HS-27A (cell line): ENCODE measurements around the gene CLSTN2.

ENCODE experiments used
- DNase-seq: peaks from one replicate; pipeline ENCODE4 v3.0.0-alpha.2; 2012; ENCODE audit warnings: low read depth, missing footprints

The CLSTN2 gene

DNA sequence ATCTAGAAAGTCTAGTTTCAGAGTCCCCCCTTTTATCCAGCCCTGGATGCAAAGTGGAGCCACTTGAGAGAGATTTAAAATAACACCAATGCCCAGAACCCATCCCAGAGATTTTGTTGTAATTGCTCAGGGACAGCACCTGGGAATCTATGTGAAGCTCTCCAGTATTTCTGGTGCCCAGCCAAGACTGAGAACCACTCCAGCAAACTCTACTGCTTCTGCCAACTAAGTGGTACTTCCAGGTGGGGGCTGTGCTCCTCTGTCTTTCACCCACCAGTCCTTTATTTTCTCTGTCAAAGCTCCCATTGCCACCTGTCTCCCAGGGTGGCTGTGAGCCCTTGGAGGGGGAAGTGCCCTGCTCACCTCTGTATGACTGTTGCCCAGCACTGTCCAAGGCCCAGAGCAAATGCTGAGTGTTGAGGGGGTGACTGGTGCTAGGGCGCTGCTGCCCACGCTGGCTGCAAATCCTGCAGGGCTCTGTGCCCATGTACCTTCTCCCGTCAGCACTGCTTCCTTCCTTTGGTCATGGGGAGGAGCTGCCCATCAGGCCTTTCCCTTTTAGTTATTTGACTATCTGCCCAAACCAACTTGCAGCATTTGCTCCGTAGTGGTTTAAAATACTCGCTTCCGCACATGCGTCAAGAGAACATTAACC, 9.4 kb downstream of the CLSTN2 start:
- DNase-seq = no peak

DNA sequence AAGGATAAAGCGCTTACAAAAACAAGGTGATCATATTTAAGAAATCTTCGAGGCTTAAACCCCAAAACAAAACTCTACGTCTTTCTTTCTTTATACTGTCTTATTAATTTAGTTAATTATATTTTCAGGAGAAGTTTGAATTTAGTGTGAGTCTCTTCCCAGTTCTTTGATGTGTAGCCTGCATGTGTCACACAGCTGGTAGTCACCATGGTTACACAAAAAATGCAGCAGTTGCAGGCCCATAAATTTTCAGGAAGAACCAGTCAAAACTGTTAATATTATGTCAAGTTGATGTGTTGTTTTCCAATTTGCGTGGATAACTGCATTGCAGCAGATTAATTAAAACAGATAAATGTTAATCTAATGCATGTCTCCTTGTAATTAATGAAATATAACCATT, 10.4 kb downstream of the CLSTN2 start:
- DNase-seq = no peak

DNA sequence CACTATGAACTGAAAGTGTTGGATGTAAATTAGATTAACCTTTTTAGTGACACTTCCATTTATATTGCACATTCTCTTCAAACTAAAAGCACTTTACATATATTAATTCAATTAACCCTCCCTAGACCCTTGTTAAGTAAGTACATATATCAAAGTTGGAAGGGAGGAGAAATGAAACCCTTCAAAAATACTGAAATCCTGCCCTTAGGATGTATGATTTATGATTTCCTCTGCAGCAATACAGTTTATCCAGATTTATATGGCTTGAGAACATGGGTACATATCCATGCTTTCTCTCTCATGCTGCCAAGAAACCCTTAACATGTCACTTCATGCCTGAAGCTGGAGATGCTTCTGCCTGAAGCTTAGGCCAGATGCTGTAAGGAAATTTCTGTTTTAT, 11.0 kb downstream of the CLSTN2 start:
- no peak for DNase-seq

DNA sequence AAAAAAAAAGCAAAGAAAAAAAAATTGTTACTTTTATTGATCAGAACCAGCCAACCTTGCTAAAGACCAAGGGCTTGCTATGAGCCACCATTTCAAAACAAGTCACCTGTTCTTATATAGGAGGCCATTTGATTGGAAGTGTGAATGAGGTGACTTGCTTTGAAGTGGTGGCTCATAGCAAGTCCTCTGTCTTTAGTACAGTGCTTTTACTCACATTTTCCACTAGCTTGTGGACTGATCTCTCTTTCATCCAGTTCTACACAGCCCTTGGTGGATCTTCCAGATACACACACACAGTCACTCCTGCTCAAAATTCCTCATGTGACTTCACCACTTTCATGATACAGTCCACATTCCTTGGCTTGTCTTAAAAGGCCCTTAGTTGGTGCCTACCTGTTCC, 13.5 kb downstream of the CLSTN2 start:
- no peak for DNase-seq

DNA sequence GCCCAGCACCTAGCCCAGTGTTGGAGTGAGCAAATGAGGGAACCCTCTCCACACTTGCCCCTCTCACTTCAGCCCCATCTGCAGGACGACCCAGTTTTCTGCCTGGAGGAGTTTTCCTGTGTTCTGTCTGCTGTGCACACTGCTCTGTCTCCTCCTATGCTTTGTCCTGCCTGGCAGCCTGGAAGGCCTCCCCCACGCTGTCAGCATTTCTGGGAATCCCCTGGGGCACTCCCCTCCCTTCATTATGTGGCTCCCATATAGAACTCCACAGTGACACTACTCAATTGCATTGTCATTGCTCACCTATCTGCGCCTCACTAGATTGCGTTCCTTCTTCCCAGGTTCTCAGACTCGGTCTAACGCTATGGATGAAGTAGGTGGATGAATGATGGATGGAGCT, 13.9 kb downstream of the CLSTN2 start:
- DNase-seq = no peak

DNA sequence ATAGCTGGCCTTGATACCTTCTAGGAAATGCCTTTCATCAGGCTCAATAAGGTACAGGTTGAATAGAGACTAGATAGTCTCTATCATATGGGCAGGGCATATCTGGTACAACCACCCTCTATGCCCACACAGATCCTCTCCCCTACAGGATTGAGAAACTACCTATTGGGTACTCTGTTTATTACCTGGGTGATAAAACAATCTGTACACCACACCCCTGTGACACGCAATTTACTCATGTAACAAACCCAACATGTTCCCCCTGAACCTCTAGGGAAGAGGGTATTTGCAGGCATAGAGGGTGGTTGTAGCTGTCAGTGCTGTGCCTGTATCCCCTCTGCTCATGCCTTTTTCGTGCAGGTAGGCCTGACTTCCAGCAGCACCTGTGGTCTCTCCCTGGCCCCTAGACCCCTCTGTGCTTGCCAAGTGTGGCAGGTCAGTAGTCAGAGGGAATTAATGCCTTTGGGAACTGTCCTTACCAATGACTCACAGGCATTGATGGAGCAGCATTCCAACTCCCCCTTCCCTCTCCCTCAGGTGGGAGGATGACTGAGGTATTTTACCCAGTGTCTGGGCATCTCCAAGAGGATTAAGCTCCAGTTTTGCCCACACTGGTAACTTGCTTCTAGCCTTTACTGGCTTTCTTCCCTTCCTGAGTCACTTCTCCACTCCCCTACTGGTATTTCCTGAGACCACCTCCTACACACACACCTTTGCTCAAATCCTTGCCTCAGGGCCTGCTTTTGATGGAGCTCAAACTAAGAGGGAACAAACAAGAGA, 18.3 kb downstream of the CLSTN2 start:
- no peak for DNase-seq

DNA sequence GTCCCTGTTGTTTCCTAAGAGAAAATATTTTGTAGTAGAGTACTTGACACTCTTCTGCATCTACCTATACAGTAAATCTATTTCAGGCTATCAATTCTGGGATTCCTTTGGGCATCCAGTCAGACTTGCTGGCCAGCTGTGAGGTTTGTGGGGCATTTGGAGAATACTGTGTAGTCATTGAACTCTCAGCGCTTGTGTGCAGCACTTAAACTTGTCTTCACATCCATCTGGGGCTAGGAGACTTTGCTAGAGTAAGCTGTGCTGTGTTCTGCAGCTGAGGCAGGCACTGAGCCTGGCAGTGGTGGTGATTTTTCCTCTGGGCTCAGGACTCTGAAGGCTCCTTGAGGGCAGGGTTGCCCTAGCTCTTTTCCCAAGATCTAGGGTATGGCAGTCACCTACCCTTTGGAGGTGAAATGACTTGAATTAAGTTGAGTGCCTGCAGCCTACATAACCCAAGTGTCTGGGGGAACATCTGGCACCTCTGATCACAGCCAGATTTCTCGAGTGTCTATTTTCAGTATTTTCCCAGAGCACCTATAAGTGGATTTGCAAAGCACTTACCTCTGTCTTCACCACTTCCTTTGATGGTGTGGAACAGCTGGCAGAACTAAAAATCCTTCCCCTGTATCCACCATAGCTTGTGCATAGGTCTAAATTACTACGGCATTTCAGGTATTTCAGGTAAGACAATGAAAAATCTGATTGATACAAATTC, 19.3 kb downstream of the CLSTN2 start:
- DNase-seq = no peak

DNA sequence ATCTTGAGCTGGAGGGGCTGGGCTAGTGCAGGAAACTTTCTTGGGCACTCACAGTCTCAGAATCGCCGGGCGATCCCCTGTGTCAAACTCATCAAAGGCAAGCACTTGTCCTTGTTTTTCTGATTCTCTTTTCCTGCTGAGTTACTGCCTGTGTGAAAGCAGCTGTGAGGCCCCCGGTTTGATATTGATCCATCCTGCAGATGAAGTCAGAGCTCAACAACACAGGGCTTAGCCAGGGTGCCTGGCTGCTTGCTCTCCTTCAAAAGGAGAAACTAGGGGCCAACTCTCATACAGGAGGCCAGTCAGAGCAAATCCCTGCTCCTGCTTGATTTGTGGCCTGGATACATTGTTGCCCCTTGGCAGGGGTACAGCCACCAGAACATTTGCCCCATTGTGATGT, 22.9 kb downstream of the CLSTN2 start:
- DNase-seq = no peak

DNA sequence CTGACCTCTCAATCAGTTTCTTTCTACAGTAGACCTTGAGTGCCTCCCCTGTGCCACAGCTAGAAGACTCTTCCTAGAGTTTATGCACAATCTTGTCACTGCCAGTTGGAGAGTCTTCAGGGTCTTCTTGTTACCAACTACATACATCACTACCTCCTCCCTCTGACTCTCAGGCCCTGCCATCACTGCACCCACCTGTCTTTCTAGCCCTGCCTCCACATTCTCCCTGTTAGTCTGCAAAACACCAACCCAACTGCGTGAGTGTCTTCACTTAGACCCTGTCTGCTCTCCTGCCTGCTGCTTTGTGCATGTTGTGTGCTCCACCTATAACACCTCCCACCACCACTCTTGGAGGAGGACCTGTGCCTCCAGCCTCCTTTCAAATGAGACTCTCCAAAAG, 34.4 kb downstream of the CLSTN2 start:
- no peak for DNase-seq

DNA sequence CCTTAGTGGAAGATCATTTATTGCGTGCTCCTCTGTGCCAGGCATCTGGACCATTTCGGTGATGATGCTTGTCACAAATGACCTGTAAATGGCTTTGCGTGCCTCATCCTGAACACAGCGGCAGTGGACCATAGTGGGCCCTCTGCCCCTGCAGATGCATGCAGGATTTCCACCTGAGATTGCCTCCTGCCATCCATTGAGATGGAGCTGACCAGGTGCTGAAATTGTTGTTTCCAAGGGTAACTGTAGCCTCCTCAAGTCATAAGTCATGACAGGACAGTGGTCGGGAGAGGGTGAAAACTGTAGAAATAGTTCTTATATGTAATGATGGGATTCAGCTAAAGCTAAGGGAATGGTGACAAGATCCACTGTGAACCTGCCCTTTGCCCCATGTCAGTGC, 35.5 kb downstream of the CLSTN2 start:
- DNase-seq = no peak

DNA sequence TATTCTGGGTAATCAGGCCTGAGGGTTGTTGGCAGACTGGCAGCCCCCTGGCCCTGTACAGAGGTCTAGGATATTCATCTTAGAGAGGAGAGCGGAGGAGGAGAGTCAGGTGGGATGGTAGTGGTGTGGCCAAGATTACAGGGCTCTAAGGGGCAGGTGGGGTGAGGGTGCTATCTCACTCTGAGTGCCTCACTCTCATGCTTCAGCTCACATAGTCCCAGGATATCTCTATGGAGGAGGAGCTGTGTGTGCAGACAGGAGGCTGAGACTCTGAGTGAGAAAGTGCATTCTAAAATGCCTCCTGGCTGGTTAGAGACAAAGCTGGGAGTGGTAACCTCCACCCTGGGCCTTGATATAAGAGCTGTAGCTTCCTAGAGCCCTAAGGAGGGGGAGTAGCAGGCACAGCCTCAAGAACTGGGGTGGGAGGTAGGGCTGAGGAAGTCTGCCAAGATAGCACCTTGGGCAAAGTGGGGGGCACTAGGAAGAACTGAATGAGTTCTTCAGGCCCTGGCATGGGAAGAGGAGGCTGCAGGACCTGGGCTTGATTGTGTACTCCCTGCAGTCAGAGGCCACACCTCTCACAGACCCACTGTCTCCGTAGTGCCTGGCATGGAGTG, 39.9 kb downstream of the CLSTN2 start:
- no peak for DNase-seq

DNA sequence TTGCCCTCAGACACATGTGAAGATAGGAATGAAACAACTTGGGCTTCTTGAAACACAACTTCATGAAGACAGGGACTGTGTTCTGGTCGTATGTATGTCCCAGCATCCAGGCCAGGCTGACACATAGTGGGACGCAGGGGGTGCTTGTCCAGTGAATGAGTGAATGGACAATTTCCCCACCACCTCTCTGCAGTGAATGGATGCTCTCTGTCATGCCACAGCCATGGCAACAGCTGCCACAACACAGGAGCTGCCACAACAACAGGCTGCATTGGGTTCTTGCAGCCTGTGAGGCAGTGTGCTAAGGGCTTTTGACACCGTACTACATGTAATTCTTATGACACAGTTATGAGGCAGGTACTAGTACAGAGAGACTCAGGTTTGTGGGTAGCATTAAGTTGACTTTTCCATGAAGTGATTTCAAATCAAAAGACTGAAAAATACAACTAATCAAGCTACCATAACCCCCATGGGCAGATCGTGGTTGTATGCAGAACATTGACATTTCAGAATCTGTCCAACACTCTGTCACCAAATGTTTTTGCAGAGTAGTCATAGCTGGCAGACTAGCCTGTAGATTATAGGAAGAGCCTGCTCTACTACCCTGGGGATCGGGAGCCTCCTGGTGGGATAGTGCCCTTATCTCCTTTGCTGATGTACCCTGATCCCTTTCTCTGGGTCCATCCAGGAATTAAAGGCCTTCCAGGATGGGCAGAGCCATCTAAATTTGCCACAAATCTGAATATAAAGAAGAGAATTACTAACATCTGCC, 40.8 kb downstream of the CLSTN2 start:
- DNase-seq = no peak

DNA sequence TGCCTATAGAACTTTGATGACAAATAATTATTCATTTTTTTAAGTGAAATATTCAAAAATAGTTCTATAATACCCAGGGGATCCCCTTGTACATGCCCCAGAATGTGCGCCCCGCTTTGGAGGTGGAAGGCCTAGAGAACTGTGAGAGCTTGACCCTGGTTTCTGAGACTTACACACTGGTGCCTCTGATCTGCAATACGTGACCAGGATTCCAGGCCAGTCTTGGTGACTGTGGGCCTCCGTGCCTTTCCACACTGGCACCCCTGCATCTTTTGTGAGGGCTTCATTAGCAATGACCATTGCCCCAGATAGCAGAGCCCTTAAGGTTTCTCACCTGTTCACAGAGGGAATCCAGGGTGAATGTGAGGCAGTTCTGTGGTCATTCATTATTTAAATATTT, 44.0 kb downstream of the CLSTN2 start:
- no peak for DNase-seq

DNA sequence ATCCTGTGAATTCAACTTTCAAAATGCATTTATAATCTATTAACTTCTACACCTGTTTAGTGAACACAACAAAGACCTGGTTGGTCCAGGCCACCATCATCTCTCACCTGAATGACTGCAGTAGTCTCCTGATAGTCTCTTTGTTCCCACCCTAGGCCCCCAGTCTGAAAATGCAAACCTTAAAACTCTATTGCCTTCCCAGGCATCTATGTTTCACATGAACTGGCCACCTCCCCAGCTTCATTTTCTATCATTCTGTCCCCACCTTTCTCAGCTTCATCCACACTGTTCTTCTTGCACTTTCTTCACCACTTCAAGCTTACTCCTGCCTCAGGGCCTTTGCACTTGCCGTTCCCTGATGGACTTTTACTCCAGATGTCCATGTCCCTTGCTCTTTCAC, 45.0 kb downstream of the CLSTN2 start:
- no peak for DNase-seq

DNA sequence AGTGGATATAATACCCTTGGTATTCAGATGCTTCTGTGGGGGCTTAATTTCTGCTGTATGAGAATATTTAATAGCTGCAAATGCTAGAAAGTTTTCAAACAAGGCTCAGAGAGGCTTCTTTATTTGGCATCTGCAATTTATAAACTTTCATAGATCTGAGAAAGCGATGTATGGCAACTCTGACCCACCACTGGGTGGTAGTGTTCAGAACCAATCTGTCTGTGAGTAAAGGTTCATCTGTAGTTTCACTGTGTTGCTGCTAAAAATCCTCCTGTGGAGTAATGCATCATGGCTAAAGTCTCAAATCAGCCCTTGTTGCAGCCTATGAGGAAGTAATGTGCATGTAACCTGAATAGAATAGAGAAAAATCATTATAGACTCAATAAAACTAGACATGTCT, 47.4 kb downstream of the CLSTN2 start:
- no peak for DNase-seq

DNA sequence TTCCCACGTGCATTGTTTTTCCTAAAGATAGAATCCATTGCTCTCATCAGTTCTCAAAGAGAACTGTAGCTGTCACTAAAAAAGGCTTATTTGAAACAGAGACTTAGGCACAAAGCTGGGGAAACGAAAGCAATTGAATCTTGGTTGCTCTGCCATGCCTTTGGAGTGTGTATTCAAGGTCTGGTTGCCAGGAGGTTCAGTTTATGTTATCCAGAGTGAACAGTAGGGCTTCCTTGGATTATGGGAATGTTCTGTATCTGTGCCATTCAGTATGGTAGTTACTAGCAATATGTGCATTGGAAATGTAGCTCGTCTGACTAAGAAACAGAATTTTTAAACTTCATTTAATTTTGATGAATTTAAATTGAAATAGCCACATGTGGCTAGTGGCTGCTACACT, 50.6 kb downstream of the CLSTN2 start:
- no peak for DNase-seq

DNA sequence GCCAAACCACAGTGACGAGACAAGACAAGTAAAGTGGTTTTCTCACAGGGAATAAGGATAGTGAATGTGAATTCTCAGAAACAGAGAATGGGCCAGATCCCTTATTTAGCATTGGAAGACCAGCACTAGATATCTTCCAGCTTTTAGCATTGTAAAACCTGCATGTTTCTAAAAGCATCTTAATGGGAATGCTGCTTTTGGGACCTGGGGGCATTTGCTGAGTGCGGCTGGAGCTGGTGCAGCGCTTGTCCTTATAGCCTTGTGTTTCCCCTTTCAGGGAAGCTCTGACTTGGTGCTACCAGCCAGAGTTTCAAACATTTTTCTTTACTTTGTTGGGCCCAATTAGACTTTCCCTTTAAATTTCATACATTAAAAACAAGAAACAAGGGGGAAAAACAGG, 52.9 kb downstream of the CLSTN2 start:
- DNase-seq = no peak

DNA sequence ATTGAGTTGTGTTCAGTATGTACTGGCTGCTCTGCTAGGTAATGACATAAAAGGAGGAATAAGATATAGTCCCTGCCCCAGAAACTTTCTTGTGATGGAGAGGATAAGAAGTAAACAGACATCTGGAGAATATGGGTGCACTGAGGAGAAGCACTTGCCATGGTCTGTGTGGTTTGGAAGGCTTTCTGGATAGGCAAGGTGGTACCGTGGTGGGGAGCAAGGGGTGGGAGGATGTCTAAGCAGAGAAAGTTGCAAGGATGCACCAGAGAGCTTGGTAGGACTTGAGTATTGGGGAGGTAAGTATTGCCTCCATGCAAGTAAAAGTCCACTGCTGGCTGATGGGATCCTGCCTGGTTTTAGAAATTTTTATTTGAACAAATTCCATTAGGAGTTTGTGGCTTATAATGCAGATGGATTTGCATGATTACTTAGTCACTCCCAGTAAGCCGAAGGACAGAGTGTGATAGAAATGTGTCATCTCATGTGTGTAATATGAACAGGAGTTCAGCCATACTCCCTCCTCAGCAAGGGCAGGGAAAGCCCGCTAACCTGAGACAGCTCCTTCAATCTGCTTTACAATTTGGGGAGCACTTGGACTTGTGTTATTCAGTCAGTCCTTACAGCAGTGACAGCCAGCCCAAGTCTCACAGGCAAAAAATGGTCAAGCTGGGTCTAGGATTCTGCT, 53.6 kb downstream of the CLSTN2 start:
- DNase-seq = no peak

DNA sequence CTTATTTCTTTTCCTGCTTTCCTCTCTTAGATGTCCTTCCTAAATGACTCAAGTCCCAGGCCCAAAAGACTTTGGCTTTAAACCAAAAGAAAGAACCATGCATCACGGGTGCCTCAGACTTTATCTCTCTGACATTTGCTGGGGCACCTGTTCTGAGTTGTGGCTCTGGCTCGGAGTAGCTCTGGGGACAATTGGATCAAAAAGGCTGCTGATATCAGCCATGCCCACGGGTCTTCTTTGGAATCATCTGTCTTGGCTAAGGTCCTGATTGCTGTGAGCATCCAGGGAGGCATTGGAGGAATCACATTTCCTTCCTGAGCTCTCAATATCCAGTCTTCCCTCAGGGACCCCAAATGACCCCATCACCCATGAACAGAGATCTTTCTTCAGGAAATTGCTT, 59.9 kb downstream of the CLSTN2 start:
- DNase-seq = no peak

DNA sequence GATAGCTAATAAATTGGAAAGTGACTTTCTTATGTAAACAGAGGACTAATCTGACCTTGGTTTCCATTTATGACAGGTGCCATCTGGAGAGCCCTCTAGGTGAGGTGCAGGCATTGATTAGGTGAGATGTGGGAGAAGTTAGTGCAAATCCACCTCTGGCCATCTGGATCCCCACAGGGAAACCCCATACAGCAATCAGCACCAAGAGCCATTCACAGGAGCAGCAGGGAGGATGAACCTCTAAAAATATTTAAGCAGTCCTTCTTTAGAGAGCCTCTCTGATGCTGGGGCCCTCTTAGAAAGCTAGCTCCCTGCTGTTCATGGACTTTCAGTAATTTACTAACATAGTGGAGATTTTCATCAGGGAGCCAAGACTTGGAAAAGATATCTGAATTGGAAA, 69.3 kb downstream of the CLSTN2 start:
- DNase-seq = no peak

DNA sequence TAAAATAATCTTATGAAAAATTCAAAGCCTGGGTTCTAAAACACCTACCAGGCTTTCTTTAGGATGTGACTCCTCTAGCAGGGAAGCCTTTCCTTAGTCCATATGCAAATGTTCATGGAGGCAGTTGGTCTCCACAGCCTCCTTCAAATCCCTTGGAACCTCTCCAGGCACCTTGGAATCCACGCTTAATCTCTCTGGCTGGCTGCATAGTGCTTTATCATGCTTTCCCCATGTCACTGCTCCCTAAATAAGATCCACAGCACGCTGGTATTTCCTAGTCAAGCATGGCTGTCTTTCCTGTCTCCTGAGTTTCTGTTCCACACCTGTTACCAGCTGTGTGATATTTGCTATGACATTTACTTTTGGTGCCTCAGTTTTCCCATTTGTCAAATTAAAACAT, 71.3 kb downstream of the CLSTN2 start:
- no peak for DNase-seq

DNA sequence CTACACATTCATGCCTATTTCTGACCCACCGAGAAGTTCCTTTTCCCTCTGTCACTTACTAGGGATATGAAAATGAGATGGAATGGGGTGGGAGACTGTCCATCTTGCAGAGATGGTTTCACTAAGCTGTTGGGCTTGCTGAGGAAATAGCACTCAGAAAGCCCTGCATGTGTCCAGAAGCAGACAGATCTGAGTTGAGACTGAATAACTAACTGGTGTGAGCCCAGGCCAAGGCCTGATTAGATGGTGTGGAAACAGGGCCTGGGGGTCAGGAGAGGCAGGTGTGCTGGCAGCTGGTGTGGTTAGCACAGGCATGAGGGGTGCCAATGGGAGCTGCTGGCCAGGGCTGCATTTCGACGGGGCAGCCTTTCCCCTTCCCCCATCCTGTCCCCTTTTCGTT, 72.1 kb downstream of the CLSTN2 start:
- no peak for DNase-seq
